Activated naive CD8-positive, alpha-beta T cell treated with anti-CD3 and anti-CD28 coated beads, Interleukin-2, amount 10 ng/mL, durations not matched to agents 7 days and 5 days (primary cell): Measurements from ENCODE around the gene TREML4. TPM values are rescaled to one million over a fixed set of nuclear protein-coding genes. Genes with fewer than 3 reads are reported as not detected.
"Not testable (repeated sequence)": the region's sequence is repeated elsewhere in the genome, so short reads cannot be mapped to it uniquely, and the experiment has no call there.

Experiments used
- ATAC-seq: fragments of 150-1000 bp; cut with Tn5 transposase; one replicate; pipeline ENCODE4 v1.10.0; 2021; ENCODE audit warnings: low read depth, moderate library complexity
- POLR2A ChIA-PET: fragments of 350-600 bp; sonication (Branson Sonifier 250); formaldehyde crosslinking; loops from one replicate; lab custom pipeline; 2021; ENCODE audit warnings: antibody characterized with exemption; lab: Charles Lee
- DNase-seq: peaks from one replicate; pipeline ENCODE4 v3.0.0; 2021
- H3K27ac Mint-ChIP-seq: one replicate; pipeline ENCODE4 v1.8.0; 2022; ENCODE audit warnings: mild to moderate bottlenecking, mixed read lengths
- H3K27me3 Mint-ChIP-seq: one replicate; pipeline ENCODE4 v1.8.0; 2022; ENCODE audit warnings: mild to moderate bottlenecking, moderate library complexity, mixed read lengths
- H3K36me3 Mint-ChIP-seq: one replicate; pipeline ENCODE4 v1.8.0; 2021; ENCODE audit warnings: mild to moderate bottlenecking, mixed read lengths
- H3K4me1 Mint-ChIP-seq: one replicate; pipeline ENCODE4 v1.8.0; 2021; ENCODE audit warnings: mixed read lengths
- H3K4me3 Mint-ChIP-seq: one replicate; pipeline ENCODE4 v1.8.0; 2022; ENCODE audit warnings: mild to moderate bottlenecking, moderate library complexity, mixed read lengths
- H3K9me3 Mint-ChIP-seq: one replicate; pipeline ENCODE4 v1.8.0; 2021; ENCODE audit warnings: mixed read lengths
- total RNA-seq, 2 experiments: library from RNA; stranded (reverse); gene quantifications; one replicate each; pipeline ENCODE4 v1.2.3, GENCODE V29; 2021

Gene TREML4, protein sequence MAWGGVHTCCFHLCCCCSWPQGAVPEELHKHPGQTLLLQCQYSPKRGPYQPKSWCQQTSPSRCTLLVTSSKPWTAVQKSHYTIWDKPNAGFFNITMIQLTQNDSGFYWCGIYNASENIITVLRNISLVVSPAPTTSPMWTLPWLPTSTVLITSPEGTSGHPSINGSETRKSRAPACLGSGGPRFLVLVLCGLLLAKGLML
- not detected for total RNA-seq

DNA sequence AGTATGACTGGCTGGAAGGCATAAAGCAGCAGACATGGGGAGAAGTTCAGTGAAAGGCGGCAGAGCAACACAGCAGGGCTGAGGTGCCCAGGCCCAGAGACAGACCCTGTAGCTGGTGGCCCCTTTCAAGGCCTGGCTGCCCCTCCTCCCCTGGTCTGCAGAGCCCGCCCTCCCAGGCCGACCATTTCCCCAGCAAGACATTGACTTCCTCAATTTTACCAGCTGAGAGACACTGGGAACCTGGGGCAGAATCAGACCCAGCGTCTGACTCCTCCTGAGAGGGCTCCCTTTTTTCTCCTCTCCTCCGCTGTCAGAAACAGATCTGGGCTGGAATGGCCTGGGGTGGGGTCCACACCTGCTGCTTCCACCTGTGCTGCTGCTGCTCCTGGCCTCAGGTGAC lies at the start of gene TREML4:
TREML4 (plus strand) TSS at position 254 of the 400 bp plus-strand sequence; CDS start at position 333, 79 bp downstream.
- ATAC-seq (no peak), DNase-seq (no peak)
- no peak within 1 kb of the TSS for H3K4me3 Mint-ChIP-seq
- H3K27me3 Mint-ChIP-seq: peaks cover 38% of the 10 kb centered on the region
- no peak within 1 kb of the TSS for H3K27ac Mint-ChIP-seq
- peaks cover 1% of the 10 kb centered on the region for H3K4me1 Mint-ChIP-seq
- H3K9me3 Mint-ChIP-seq: no peaks in the 10 kb centered on the region
- POLR2A ChIA-PET: no interaction called here
- no peaks in the 10 kb centered on the region for H3K36me3 Mint-ChIP-seq

DNA sequence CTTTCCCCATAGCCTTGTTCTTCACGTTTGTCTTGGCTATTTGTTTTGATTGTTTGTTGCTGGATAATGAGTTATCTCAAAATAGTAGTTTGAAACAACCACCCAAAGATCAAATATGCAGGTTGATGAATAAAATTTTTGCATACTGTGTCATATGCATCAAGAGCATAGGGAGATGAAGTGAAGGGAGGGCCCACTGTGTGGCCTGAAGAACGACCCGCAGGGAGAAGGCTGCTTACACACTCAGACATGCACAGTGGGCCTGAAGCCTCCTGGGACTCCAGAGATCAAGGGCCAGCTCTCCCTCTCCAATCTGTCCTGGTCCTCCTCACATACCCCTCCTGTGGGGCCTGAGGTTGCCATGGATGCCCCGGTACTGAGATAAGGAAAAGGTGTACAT lies 49.0 kb upstream of the TREML4 start:
- POLR2A ChIA-PET: no interaction called here
- no peaks in the 10 kb centered on the region for H3K36me3 Mint-ChIP-seq
- no peak overlapping the region for H3K4me3 Mint-ChIP-seq
- H3K9me3 Mint-ChIP-seq: no peaks in the 10 kb centered on the region
- peaks cover 11% of the 10 kb centered on the region for H3K4me1 Mint-ChIP-seq
- DNase-seq: no peak
- H3K27ac Mint-ChIP-seq: no peak overlapping the region
- no peak for ATAC-seq
- peaks cover 9% of the 10 kb centered on the region for H3K27me3 Mint-ChIP-seq

DNA sequence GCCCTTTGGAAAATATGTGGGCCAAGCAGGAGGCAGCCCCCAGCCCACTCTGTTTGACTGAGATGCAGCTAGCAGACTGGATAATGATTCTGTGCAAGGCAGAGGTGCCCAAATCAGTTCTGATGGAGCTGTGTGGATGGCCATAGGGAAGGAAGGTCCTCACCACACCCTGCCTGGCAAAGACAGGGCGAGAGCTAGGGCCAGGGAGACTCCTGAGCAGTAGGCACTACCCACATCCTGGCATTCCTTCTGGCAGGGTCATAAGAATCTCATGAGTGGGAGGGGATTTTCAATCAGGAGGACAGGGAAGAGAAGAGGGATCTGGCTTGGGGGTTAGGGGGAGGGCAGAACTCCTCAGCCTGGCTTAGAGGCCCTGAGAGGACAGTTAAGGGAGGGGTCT lies 46.6 kb upstream of the TREML4 start:
- POLR2A ChIA-PET: interaction anchor here (0.7 to 1.6 kb wide), 5 partner anchors 14 to 153 kb away, joined by 3 to 8 read pairs (median 5); partner anchors contain the start of genes NFYA, OARD1 and TREML2

DNA sequence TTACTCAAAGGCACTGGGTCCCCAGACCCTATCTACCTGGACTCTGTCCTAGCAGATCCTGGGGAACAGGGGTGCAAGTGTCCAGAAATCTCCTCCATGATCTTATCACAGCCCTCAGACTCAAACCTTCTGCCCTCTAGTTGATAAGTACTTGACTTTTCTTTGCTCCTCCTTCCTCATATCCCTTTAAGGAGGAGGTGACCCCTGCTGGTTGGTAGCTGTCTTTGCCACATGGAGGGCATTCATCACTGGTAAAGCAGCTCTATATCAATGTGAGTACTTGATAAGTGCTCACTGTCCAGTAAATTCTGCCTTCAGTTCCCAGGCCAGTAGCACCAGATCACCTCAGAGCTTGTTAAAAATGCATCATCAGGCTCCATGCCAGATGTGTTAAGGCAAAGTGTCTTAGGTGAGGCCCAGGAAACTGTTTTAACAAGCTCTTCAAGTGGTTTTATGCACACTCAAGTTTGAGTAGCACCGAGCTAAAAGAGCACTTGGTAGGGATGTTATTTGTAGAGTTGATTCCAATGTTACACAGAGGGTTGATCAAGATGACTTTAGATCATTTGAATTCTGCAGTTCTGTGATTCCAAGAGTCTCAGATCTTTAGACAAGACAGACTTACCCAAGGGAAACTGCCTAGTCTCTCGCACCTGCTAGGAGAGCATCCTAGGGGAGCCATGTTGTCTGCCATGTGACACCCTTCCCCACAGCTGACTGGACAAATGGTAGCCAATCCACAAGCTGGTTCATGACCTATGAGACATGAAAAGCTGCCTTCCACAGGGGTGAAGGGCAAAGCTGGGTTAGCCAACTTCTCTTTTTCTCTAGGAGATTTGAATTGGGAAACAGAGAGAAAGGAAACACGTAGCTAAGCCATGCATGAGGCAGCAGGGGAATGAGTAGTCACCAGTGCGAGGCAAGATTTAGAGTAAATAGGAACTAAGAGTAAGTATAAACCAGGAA lies 45.8 kb upstream of the TREML4 start:
- DNase-seq (no peak), ATAC-seq (peak; percentile 93)
- H3K27ac Mint-ChIP-seq: peak overlapping the region; percentile 77
- peaks cover 3% of the 10 kb centered on the region for H3K27me3 Mint-ChIP-seq
- peaks cover 31% of the 10 kb centered on the region for H3K4me1 Mint-ChIP-seq
- H3K36me3 Mint-ChIP-seq: no peaks in the 10 kb centered on the region
- no peak overlapping the region for H3K4me3 Mint-ChIP-seq
- no peaks in the 10 kb centered on the region for H3K9me3 Mint-ChIP-seq
- POLR2A ChIA-PET: interaction anchor here (0.7 to 1.6 kb wide), 8 partner anchors 13 to 154 kb away, joined by 3 to 8 read pairs (median 4); partner anchors contain the start of genes NFYA, OARD1 and TREML2

More for the DNA sequence above, 46.6 kb upstream of the TREML4 start:
- ATAC-seq (no peak), DNase-seq (no peak)
- H3K27me3 Mint-ChIP-seq: peaks cover 9% of the 10 kb centered on the region
- no peaks in the 10 kb centered on the region for H3K9me3 Mint-ChIP-seq
- H3K27ac Mint-ChIP-seq: peak overlapping the region; percentile 68
- no peak overlapping the region for H3K4me3 Mint-ChIP-seq
- no peaks in the 10 kb centered on the region for H3K36me3 Mint-ChIP-seq
- peaks cover 24% of the 10 kb centered on the region for H3K4me1 Mint-ChIP-seq

DNA sequence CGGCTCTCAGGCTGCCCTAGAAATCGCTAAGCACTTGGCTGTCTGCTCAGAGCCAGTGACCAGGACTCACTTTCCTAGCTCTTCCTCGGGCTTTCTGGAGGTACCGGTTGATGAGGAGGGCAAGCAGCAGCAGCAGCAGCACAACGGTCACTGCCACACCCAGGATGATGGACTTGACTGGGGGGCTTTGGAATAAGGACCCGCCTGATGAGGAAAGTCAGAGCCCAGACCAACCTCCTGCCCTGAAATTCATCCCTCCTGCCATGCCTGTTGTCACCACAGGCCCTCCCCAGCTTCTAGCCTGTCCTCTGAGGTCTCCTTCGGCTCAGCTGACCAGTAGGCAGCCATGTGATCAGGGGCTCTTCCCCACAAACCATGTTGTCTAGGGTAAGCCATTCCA lies 43.4 kb upstream of the TREML4 start:
- H3K36me3 Mint-ChIP-seq: peaks cover 5% of the 10 kb centered on the region
- POLR2A ChIA-PET: interaction anchor here (1.0 kb wide), 1 partner anchor 104 kb away, joined by 3 read pairs; no protein-coding TSS in a partner anchor
- ATAC-seq (no peak), DNase-seq (no peak)
- peaks cover 41% of the 10 kb centered on the region for H3K4me1 Mint-ChIP-seq
- no peak overlapping the region for H3K27ac Mint-ChIP-seq
- no peak overlapping the region for H3K4me3 Mint-ChIP-seq
- H3K27me3 Mint-ChIP-seq: no peaks in the 10 kb centered on the region
- peaks cover 4% of the 10 kb centered on the region for H3K9me3 Mint-ChIP-seq

DNA sequence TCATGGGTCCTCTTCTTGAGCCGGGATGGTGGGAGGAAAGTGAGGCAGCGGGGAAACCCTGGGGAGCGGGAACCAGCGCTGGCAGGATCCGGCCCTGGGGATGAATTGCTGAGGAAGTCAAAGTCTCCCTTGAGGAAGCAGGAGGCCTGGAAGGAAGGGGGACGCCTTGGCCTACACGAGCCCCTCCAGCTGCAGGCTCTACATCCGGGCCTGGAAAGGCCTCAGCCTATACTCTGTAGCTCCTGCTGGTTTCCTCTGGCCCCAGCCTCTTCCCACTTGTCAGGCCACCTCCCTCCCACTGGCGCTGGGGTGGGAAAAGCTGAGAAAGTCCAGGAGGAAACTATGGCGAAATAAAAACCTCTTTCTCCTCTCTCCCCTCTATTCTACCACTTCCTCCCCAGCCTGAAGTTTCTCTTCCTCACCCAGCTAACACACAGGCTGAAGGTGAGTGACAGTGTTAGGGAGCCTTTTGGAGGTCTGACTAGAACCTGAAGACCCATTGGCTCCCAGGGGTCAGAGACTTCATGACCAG lies 42.1 kb upstream of the TREML4 start:
- Mint-ChIP-seq H3K4me3 (peak overlapping the region; percentile 37), H3K9me3 (peaks cover 9% of the 10 kb centered on the region), H3K27ac (peak overlapping the region; percentile 77), H3K27me3 (no peaks in the 10 kb centered on the region), H3K4me1 (peaks cover 41% of the 10 kb centered on the region), H3K36me3 (peaks cover 19% of the 10 kb centered on the region)
- POLR2A ChIA-PET: interaction anchor here (2.7 kb wide), 1 partner anchor 14 kb away, joined by 11 read pairs; the partner anchor contains the start of gene TREML2
- no peak for ATAC-seq
- no peak for DNase-seq

DNA sequence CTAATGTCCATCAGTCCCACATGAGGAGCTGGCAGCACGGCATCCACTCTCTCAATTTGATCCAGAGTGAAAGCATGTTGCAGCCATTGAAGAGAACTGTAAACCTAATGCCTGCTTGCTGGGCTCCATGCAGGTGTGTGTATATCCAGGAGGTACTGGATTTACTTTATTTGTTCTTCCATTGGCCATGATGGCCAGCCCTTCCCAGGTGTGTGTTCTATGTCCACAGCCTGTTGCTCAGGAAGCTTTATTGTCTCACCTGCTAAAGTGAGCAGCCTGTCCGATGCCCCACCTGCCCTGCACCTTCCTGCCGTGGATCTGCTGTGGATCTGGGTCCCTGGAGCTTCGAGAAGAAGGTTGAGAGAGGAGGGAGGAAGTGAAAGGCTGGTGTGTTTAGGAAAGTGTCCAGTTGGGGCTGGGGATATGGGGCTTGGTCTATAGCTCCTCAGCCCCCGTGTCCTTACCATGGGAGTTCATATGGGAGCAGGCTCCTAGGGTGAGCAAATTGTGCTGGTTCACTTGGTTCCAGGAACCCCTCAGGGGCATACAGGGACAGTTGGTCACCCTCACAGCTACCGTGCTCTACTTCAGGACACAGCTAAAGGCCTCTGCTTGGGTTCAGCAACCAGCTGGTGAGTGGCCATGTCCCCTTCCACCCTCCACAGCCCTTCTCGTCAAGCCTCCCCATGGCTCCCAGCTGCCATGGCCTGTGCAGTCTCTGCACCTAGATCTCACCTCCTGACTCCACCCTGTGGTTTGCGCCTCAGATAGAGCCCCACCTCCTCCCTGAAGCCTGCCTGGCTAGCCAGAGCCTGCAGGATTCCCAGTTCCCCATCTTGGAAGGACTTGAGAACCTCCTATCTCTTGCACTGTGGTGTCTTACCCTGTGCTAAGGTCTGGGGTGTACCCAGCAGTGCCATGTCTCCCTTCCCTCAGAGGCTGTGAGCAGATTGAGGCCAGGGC lies 39.9 kb upstream of the TREML4 start:
- POLR2A ChIA-PET: interaction anchor here (2.7 kb wide), 1 partner anchor 12 kb away, joined by 11 read pairs; the partner anchor contains the start of gene TREML2
- Mint-ChIP-seq H3K27me3 (no peaks in the 10 kb centered on the region), H3K27ac (peak overlapping the region; percentile 36), H3K9me3 (peaks cover 9% of the 10 kb centered on the region), H3K36me3 (peaks cover 30% of the 10 kb centered on the region), H3K4me1 (peaks cover 33% of the 10 kb centered on the region), H3K4me3 (no peak overlapping the region)
- no peak for ATAC-seq
- DNase-seq: no peak

DNA sequence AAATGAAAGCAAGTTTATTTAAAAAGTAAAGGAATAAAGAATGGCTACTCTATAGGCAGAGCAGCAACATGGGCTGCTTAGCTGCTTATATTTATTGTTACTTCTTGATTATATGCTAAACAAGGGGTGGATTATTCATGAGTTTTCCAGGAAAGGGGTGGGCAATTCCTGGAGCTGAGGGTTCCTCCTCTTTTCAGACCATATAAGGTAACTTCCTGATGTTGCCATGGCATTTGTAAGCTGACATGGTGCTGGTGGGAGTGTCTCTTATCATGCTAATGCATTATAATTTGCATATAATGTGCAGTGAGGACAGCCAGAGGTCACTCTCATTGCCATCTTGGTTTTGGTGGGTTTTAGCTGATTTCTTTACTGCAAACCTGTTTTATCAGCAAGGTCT lies 39.1 kb upstream of the TREML4 start:
- H3K27me3 Mint-ChIP-seq, DNase-seq, ATAC-seq, H3K4me3 Mint-ChIP-seq, H3K9me3 Mint-ChIP-seq: not testable (repeated sequence)
- POLR2A ChIA-PET: interaction anchor here (1.2 to 2.1 kb wide), 2 partner anchors 10 to 12 kb away, joined by 3 to 8 read pairs; partner anchors contain the start of gene TREML2
- peak overlapping the region; percentile 36 for H3K27ac Mint-ChIP-seq
- H3K36me3 Mint-ChIP-seq: peaks cover 34% of the 10 kb centered on the region
- H3K4me1 Mint-ChIP-seq: peaks cover 36% of the 10 kb centered on the region

DNA sequence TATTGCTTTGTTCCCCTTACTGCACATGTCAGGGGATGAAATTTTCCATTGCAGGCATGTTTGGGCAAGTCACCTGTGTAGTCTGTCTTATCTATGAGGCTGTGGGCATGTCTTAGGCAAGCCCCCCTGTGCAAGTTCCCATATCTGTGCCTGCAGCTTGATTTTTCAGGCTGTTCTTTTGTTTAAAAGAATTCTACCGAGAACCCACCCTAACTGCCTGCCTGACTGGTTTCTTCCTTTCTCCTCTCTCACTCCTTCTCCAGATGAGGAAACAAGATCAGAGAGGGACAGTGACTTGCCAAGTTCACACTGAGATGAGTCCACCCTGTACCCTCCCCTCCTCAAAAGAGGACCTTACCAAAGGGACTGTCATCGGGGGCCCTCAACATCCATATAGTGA lies 38.2 kb upstream of the TREML4 start:
- DNase-seq: no peak

DNA sequence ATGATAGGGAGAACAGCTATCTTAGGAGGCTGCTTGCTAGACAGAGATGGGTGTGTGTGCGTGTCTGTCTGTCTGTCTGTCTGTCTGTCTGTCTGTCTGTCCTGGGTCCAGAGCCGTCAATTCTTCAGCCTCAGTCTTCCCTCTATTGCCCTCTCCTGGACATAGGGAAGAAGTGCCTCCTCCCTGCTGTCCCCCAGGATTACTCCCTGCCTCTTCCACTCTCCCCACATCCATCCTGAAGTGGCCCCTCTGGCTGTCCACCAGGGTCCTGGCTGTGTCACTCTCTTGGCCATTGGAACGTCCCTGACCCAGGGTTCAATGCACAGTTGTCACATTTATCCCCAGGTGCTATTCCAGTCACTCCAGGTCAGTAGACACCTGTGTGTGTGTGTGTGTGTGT lies 37.4 kb upstream of the TREML4 start:
- DNase-seq (no peak), ATAC-seq (no peak)
- peaks cover 44% of the 10 kb centered on the region for H3K4me1 Mint-ChIP-seq
- H3K4me3 Mint-ChIP-seq: no peak overlapping the region
- H3K27me3 Mint-ChIP-seq: no peaks in the 10 kb centered on the region
- POLR2A ChIA-PET: interaction anchor here (1.2 to 2.1 kb wide), 2 partner anchors 10 to 118 kb away, joined by 4 to 8 read pairs; partner anchors contain the start of genes NFYA and TREML2
- H3K9me3 Mint-ChIP-seq: peaks cover 9% of the 10 kb centered on the region
- no peak overlapping the region for H3K27ac Mint-ChIP-seq
- H3K36me3 Mint-ChIP-seq: peaks cover 50% of the 10 kb centered on the region

More for the DNA sequence above, 38.2 kb upstream of the TREML4 start:
- H3K27ac Mint-ChIP-seq: no peak overlapping the region
- no peak overlapping the region for H3K4me3 Mint-ChIP-seq
- H3K27me3 Mint-ChIP-seq: no peaks in the 10 kb centered on the region
- ATAC-seq: no peak
- H3K9me3 Mint-ChIP-seq: peaks cover 9% of the 10 kb centered on the region
- peaks cover 43% of the 10 kb centered on the region for H3K36me3 Mint-ChIP-seq
- H3K4me1 Mint-ChIP-seq: peaks cover 44% of the 10 kb centered on the region
- POLR2A ChIA-PET: interaction anchor here (1.2 to 2.1 kb wide), 3 partner anchors 9 to 117 kb away, joined by 3 to 8 read pairs (median 4); partner anchors contain the start of genes NFYA and TREML2

DNA sequence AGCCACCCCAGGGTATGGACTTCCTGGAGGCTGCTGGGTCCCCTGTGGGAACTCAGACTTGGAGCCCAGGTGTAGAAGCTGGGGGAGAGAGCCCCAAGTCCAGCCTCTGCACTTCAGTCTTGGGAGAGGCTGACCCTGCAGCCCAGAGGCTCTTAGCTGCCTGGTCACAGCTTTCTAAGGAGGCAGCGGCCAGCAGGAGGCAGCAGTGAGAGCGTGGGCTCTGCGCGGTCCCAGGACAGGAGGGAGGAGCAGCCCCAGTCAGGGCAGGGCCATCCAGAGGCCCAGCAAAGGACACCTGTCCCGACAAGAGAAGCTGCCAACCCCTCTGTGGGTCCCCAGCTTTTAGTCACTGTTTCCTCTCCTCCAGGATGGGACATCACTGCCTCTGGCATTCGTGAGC lies 36.6 kb upstream of the TREML4 start:
- H3K4me1 Mint-ChIP-seq: peaks cover 42% of the 10 kb centered on the region
- DNase-seq: no peak

More for the DNA sequence above, 36.6 kb upstream of the TREML4 start:
- no peak overlapping the region for H3K4me3 Mint-ChIP-seq
- peaks cover 57% of the 10 kb centered on the region for H3K36me3 Mint-ChIP-seq
- H3K27ac Mint-ChIP-seq: peak overlapping the region; percentile 30
- POLR2A ChIA-PET: interaction anchor here (0.9 kb wide), 1 partner anchor 9 kb away, joined by 8 read pairs; the partner anchor contains the start of gene TREML2
- peak; percentile 10 for ATAC-seq
- peaks cover 9% of the 10 kb centered on the region for H3K9me3 Mint-ChIP-seq
- no peaks in the 10 kb centered on the region for H3K27me3 Mint-ChIP-seq
